WERI-Rb-1 (cell line): ENCODE data around the gene NHS.

ENCODE experiments used
- DNase-seq: peaks from one replicate; pipeline ENCODE4 v3.0.0-alpha.2; 2020
- H3K27ac ChIP-seq: fragments of 250-450 bp; sonication (Bioruptor Pico); 2 replicates; pipeline ENCODE4 v1.5.1; 2020; ENCODE audit warnings: mild to moderate bottlenecking, moderate library complexity
- H3K27me3 ChIP-seq: fragments of 250-450 bp; sonication (Bioruptor Pico); 2 replicates; pipeline ENCODE4 v1.5.1; 2021; ENCODE audit warnings: mild to moderate bottlenecking, low read depth, moderate library complexity; ENCODE audit not compliant: insufficient read depth, severe bottlenecking
- H3K36me3 ChIP-seq: fragments of 250-450 bp; sonication (Bioruptor Pico); 2 replicates; pipeline ENCODE4 v1.5.1; 2020; ENCODE audit warnings: mild to moderate bottlenecking, moderate library complexity
- H3K4me3 ChIP-seq: 2 replicates; pipeline ENCODE4 v1.5.1; 2011; ENCODE audit warnings: low read depth, mild to moderate bottlenecking, control low read depth, low read length
- H3K9me3 ChIP-seq: fragments of 250-450 bp; sonication (Bioruptor Pico); 2 replicates; pipeline ENCODE4 v1.5.1; 2021; ENCODE audit warnings: mild to moderate bottlenecking, moderate library complexity; ENCODE audit not compliant: severe bottlenecking
- CTCF ChIP-seq: IDR thresholded peaks from 2 replicates; pipeline ENCODE4 v1.5.1; 2011; ENCODE audit warnings: low read depth, mild to moderate bottlenecking, control low read depth, inconsistent platforms, low read length

Gene NHS

GRCh38 chrX:17613979-17614588, 239.1 kb downstream of the NHS start:
- Histone ChIP-seq H3K36me3 (no peaks in the 10 kb centered on the region), H3K27ac (no peak overlapping the region), H3K4me3 (no peak overlapping the region), H3K9me3 (no peaks in the 10 kb centered on the region), H3K27me3 (peaks cover 3% of the 10 kb centered on the region)
- no peak for DNase-seq
- TF ChIP-seq CTCF: no peak

- Histone ChIP-seq H3K4me3 (no peak overlapping the region), H3K36me3 (no peaks in the 10 kb centered on the region), H3K27ac (no peak overlapping the region), H3K27me3 (peaks cover 3% of the 10 kb centered on the region), H3K9me3 (no peaks in the 10 kb centered on the region)
- no peak for TF ChIP-seq CTCF
- DNase-seq: peak; percentile 30
These were observed 241.9 kb downstream of the NHS start for GRCh38 chrX:17616936-17617335.

- Histone ChIP-seq H3K27ac (no peak overlapping the region), H3K9me3 (no peaks in the 10 kb centered on the region), H3K36me3 (no peaks in the 10 kb centered on the region), H3K4me3 (no peak overlapping the region), H3K27me3 (peaks cover 3% of the 10 kb centered on the region)
- no peak for TF ChIP-seq CTCF
- DNase-seq: no peak
These were observed 242.8 kb downstream of the NHS start for GRCh38 chrX:17617806-17618205.

- Histone ChIP-seq H3K9me3 (no peaks in the 10 kb centered on the region), H3K27me3 (peaks cover 3% of the 10 kb centered on the region), H3K36me3 (no peaks in the 10 kb centered on the region), H3K4me3 (no peak overlapping the region), H3K27ac (no peak overlapping the region)
- no peak for TF ChIP-seq CTCF
- no peak for DNase-seq
These were observed 246.7 kb downstream of the NHS start for GRCh38 chrX:17621566-17622270.

GRCh38 chrX:17622331-17622730, 247.3 kb downstream of the NHS start:
- TF ChIP-seq CTCF: no peak
- H3K27ac ChIP-seq: no peak overlapping the region
- no peak for DNase-seq
- H3K36me3 ChIP-seq: no peaks in the 10 kb centered on the region
- peaks cover 3% of the 10 kb centered on the region for H3K27me3 ChIP-seq
- H3K9me3 ChIP-seq: no peaks in the 10 kb centered on the region
- no peak overlapping the region for H3K4me3 ChIP-seq
